IMR-90 (cell line): ENCODE data around the gene BICD1. TPM values are rescaled to one million over a fixed set of nuclear protein-coding genes. Genes with fewer than 3 reads are reported as not detected.

ENCODE experiments used
- ATAC-seq: fragments of 200-7000 bp; cut with Tn5 transposase; 2 replicates; pipeline ENCODE4 v1.9.1; 2020; ENCODE audit warnings: low read depth, mild to moderate bottlenecking, moderate library complexity
- BruUV-seq: library from RNA; stranded (reverse); fragments of 400-500 nt; replicated peaks from 2 replicates; lab custom pipeline; 2021; lab: Mats Ljungman, UMichigan
- CTCF ChIA-PET: fragments of 300-600 bp; formaldehyde crosslinking; extraction: SDS; loops from one replicate; lab custom pipeline; 2021; ENCODE audit warnings: antibody characterized with exemption; lab: Yijun Ruan, JAX
- POLR2A ChIA-PET: fragments of 300-600 bp; sonication (Branson Sonifier 250); formaldehyde crosslinking; loops from one replicate; lab custom pipeline; 2022; ENCODE audit warnings: antibody characterized with exemption; ENCODE audit not compliant: unreplicated experiment; lab: Charles Lee
- DNase-seq: peaks from one replicate; pipeline ENCODE4 v3.0.0; 2013
- H2AFZ ChIP-seq: replicated peaks from 2 replicates; pipeline ENCODE3; 2013; ENCODE audit warnings: low read length, mild to moderate bottlenecking; ENCODE audit not compliant: poor library complexity
- H2AK5ac ChIP-seq: 2 replicates; pipeline ENCODE4 v1.6.1; 2013; ENCODE audit warnings: low read depth, low read length, inconsistent platforms
- H2AK9ac ChIP-seq: replicated peaks from 2 replicates; pipeline ENCODE3; 2013; ENCODE audit warnings: mild to moderate bottlenecking, low read depth, low read length, moderate library complexity; ENCODE audit not compliant: poor library complexity
- H2BK120ac ChIP-seq: 2 replicates; pipeline ENCODE4 v1.6.1; 2013; ENCODE audit warnings: low read depth, low read length, inconsistent platforms
- H2BK15ac ChIP-seq: 3 replicates; pipeline ENCODE4 v1.6.1; 2013; ENCODE audit warnings: low read depth, low read length, inconsistent platforms
- H2BK20ac ChIP-seq: 2 replicates; pipeline ENCODE4 v1.6.1; 2013; ENCODE audit warnings: low read depth, mild to moderate bottlenecking, inconsistent platforms, low read length, moderate library complexity
- H2BK5ac ChIP-seq: 2 replicates; pipeline ENCODE4 v1.6.1; 2013; ENCODE audit warnings: mild to moderate bottlenecking, low read depth, low read length, inconsistent platforms; ENCODE audit not compliant: poor library complexity, severe bottlenecking
- H3K14ac ChIP-seq: replicated peaks from 2 replicates; pipeline ENCODE4 v1.6.1; 2013; ENCODE audit warnings: low read depth, low read length, inconsistent platforms
- H3K18ac ChIP-seq: 2 replicates; pipeline ENCODE4 v1.6.1; 2013; ENCODE audit warnings: low read depth, low read length, control low read depth
- H3K23ac ChIP-seq: 2 replicates; pipeline ENCODE4 v1.6.1; 2013; ENCODE audit warnings: low read depth, low read length, inconsistent platforms
- H3K27ac ChIP-seq: 2 replicates; pipeline ENCODE4 v1.5.1; 2013; ENCODE audit warnings: mild to moderate bottlenecking, control low read depth, low read length; ENCODE audit not compliant: insufficient read depth
- H3K27me3 ChIP-seq: 2 replicates; pipeline ENCODE4 v1.6.1; 2013; ENCODE audit warnings: low read length; ENCODE audit not compliant: control insufficient read depth, insufficient read depth
- H3K36me3 ChIP-seq: 2 replicates; pipeline ENCODE4 v1.6.1; 2013; ENCODE audit warnings: low read length, mixed read lengths; ENCODE audit not compliant: control insufficient read depth, insufficient read depth
- H3K4ac ChIP-seq: 2 replicates; pipeline ENCODE4 v1.6.1; 2013; ENCODE audit warnings: low read depth, low read length, inconsistent platforms
- H3K4me1 ChIP-seq: 2 replicates; pipeline ENCODE4 v1.6.1; 2013; ENCODE audit warnings: low read length, mixed read lengths; ENCODE audit not compliant: control insufficient read depth, insufficient read depth
- H3K4me2 ChIP-seq: 2 replicates; pipeline ENCODE4 v1.6.1; 2013; ENCODE audit warnings: low read depth, mild to moderate bottlenecking, control low read depth, low read length, moderate library complexity
- H3K4me3 ChIP-seq: 2 replicates; pipeline ENCODE4 v1.5.1; 2013; ENCODE audit warnings: low read depth, mild to moderate bottlenecking, control low read depth, low read length, moderate library complexity; ENCODE audit not compliant: insufficient read depth
- H3K56ac ChIP-seq: 2 replicates; pipeline ENCODE4 v1.6.1; 2013; ENCODE audit warnings: low read length, inconsistent platforms; ENCODE audit not compliant: insufficient read depth; ENCODE audit errors: extremely low read depth
- H3K79me1 ChIP-seq, 2 experiments: 2 replicates each; pipeline ENCODE4 v1.6.1; 2013; ENCODE audit warnings: low read length in 2 of 2, inconsistent platforms in 1 of 2, low read depth in 1 of 2
- H3K9ac ChIP-seq: 2 replicates; pipeline ENCODE4 v1.6.1; 2013; ENCODE audit warnings: low read depth, low read length, control low read depth
- H3K9me1 ChIP-seq: 2 replicates; pipeline ENCODE4 v1.6.1; 2013; ENCODE audit warnings: low read length, inconsistent platforms; ENCODE audit not compliant: insufficient read depth
- H3K9me3 ChIP-seq: 2 replicates; pipeline ENCODE4 v1.6.1; 2013; ENCODE audit warnings: low read length; ENCODE audit not compliant: control insufficient read depth, insufficient read depth
- H4K20me1 ChIP-seq: 2 replicates; pipeline ENCODE4 v1.6.1; 2013; ENCODE audit warnings: low read length, inconsistent platforms; ENCODE audit not compliant: insufficient read depth
- H4K5ac ChIP-seq: 2 replicates; pipeline ENCODE4 v1.6.1; 2013; ENCODE audit warnings: mild to moderate bottlenecking, low read depth, low read length, control low read depth
- H4K8ac ChIP-seq, 2 experiments: 2 replicates each; pipeline ENCODE4 v1.6.1; 2013; ENCODE audit warnings: low read depth in 2 of 2, low read length in 2 of 2, control low read depth in 1 of 2, inconsistent platforms in 1 of 2
- H4K91ac ChIP-seq: 2 replicates; pipeline ENCODE4 v1.6.1; 2013; ENCODE audit warnings: low read depth, low read length, inconsistent platforms; ENCODE audit not compliant: insufficient read depth
- BHLHE40 ChIP-seq: fragments of 150-350 bp; IDR thresholded peaks from 2 replicates; pipeline ENCODE4 v1.6.1; 2016; ENCODE audit warnings: mild to moderate bottlenecking, low read depth, low read length
- CEBPB ChIP-seq: IDR thresholded peaks from 2 replicates; pipeline ENCODE4 v1.6.1; 2012; ENCODE audit warnings: low read depth, low read length, improper control_type of control experiment
- FOS ChIP-seq: fragments of 150-350 bp; IDR thresholded peaks from 2 replicates; pipeline ENCODE4 v1.6.1; 2016; ENCODE audit warnings: low read depth, low read length
- MAFK ChIP-seq: IDR thresholded peaks from 2 replicates; pipeline ENCODE4 v1.6.1; 2012; ENCODE audit warnings: low read depth, low read length, improper control_type of control experiment
- MAZ ChIP-seq: IDR thresholded peaks from 2 replicates; pipeline ENCODE4 v1.6.1; 2012; ENCODE audit warnings: low read depth, mild to moderate bottlenecking, low read length, improper control_type of control experiment, moderate library complexity, borderline replicate concordance
- MXI1 ChIP-seq: IDR thresholded peaks from 2 replicates; pipeline ENCODE4 v1.6.1; 2012; ENCODE audit warnings: low read depth, mild to moderate bottlenecking, low read length, moderate library complexity, borderline replicate concordance
- RCOR1 ChIP-seq: IDR thresholded peaks from 2 replicates; pipeline ENCODE4 v1.6.1; 2012; ENCODE audit warnings: mild to moderate bottlenecking, low read length, improper control_type of control experiment; ENCODE audit not compliant: insufficient replicate concordance
- RFX5 ChIP-seq: IDR thresholded peaks from 2 replicates; pipeline ENCODE4 v1.8.0; 2012; ENCODE audit warnings: low read depth, mild to moderate bottlenecking, low read length, moderate library complexity
- SMC3 ChIP-seq: fragments of 150-350 bp; IDR thresholded peaks from 2 replicates; pipeline ENCODE4 v1.6.1; 2016; ENCODE audit warnings: low read depth, mild to moderate bottlenecking, antibody characterized with exemption, low read length, moderate library complexity
- whole genome bisulfite sequencing, 2 experiments: methylation state at CpG; one replicate each; pipeline versions ENCODE4 v1.1.5 to v1.1.7; 2013; ENCODE audit warnings: missing lambda C conversion rate in 2 of 2; ENCODE audit not compliant: insufficient read length in 1 of 2; ENCODE audit errors: extremely low coverage in 2 of 2; 5-methylcytosine and 5-hydroxymethylcytosine counted together
- dilution Hi-C: fragments of 300-500 bp; cut with HindIII; formaldehyde crosslinking; loops from one replicate; pipeline ENCODE4 v1.14.3; 2018; ENCODE audit warnings: low sequenced_read_pairs; ENCODE audit not compliant: unreplicated experiment
- in situ Hi-C: fragments of 300-500 bp; cut with MboI; formaldehyde crosslinking; loops from 3 replicates; pipeline ENCODE4 v1.14.3; 2019; ENCODE audit warnings: low sequenced_read_pairs, inconsistent platforms, mixed read lengths
- intact Hi-C: fragments of 100-400 bp; cut with micrococcal nuclease; formaldehyde crosslinking; loops from 2 replicates; pipeline ENCODE4 v1.10.0; 2022
- polyA plus RNA-seq, 3 experiments: library from polyadenylated mRNA; depleted of rRNA; stranded (reverse); fragments of >200 nt; gene quantifications; 2 replicates each; pipeline ENCODE4 v1.2.3, GENCODE V29; 2012; ENCODE audit warnings: low replicate concordance in 1 of 3
- total RNA-seq: library from RNA; depleted of rRNA; stranded (reverse); fragments of >200 nt; gene quantifications from 2 replicates; pipeline ENCODE4 v1.2.3, GENCODE V29; 2012
- TF ChIP-seq, protein P1 (sequence below): fragments of 150-350 bp; IDR thresholded peaks from 2 replicates; pipeline ENCODE4 v1.6.1; 2017; ENCODE audit warnings: mild to moderate bottlenecking, antibody characterized with exemption, low read length, low read depth
- TF ChIP-seq, protein P2 (sequence below): fragments of 150-350 bp; IDR thresholded peaks from 2 replicates; pipeline ENCODE4 v1.6.1; 2016; ENCODE audit warnings: low read depth, mild to moderate bottlenecking, low read length, moderate library complexity, borderline replicate concordance

BICD1 gene
- total and polyA plus RNA-seq, 2 of the 4 experiments (the other 2 are of a cell fraction): 17.2 to 21.8 TPM

DNA sequence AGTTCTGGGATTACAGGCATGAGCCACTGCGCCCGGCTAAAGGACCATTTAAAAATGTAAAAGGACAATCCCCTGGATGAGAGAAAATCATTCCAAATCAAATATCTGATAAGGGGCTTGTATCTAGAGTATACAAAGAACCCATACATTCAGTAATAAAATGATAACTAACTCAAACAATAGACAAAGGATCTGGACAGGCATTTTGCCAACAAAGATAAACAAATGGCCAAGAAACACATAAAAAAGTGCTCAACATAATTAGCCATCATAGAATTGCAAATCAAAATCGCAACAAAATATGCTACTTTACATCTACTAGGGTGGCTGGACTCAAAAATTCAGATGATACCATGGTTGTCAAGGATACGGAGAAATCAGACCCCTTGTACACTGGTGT is 8.5 kb upstream of the BICD1 start:
- H3K27ac ChIP-seq: no peak overlapping the region
- no peak overlapping the region for H3K4ac ChIP-seq
- no peaks in the 10 kb centered on the region for H3K36me3 ChIP-seq
- no peak overlapping the region for H3K9ac ChIP-seq
- no peaks in the 10 kb centered on the region for H4K20me1 ChIP-seq
- H2BK5ac ChIP-seq: no peak overlapping the region
- H3K4me1 ChIP-seq: no peaks in the 10 kb centered on the region
- in situ Hi-C loops (no loop called here), intact Hi-C loops (no loop called here), dilution Hi-C loops (no loop called here)
- ATAC-seq: no peak
- H4K8ac ChIP-seq: no peak overlapping the region
- H2BK120ac ChIP-seq: no peak overlapping the region
- H3K4me2 ChIP-seq: no peak overlapping the region
- H3K23ac ChIP-seq: no peak overlapping the region
- ChIA-PET POLR2A (no interaction called here), CTCF (no interaction called here)
- H3K27me3 ChIP-seq: no peaks in the 10 kb centered on the region
- no peak overlapping the region for H2BK15ac ChIP-seq
- no peak overlapping the region for H4K5ac ChIP-seq
- H3K79me1 ChIP-seq: no peaks in the 10 kb centered on the region
- no peak overlapping the region for H2AK9ac ChIP-seq
- H3K18ac ChIP-seq: no peak overlapping the region
- no peaks in the 10 kb centered on the region for H3K9me1 ChIP-seq
- H3K14ac ChIP-seq: no peak overlapping the region
- H2BK20ac ChIP-seq: no peak overlapping the region
- H3K56ac ChIP-seq: no peak overlapping the region
- H3K9me3 ChIP-seq: no peaks in the 10 kb centered on the region
- BruUV-seq: no TSS peak
- no peak overlapping the region for H4K91ac ChIP-seq
- DNase-seq: no peak
- TF ChIP-seq MAFK (no peak), SMC3 (no peak), MAZ (no peak), CEBPB (no peak), RFX5 (no peak), MXI1 (no peak), BHLHE40 (no peak), RCOR1 (no peak), FOS (no peak)
- TF ChIP-seq, protein P1, sequence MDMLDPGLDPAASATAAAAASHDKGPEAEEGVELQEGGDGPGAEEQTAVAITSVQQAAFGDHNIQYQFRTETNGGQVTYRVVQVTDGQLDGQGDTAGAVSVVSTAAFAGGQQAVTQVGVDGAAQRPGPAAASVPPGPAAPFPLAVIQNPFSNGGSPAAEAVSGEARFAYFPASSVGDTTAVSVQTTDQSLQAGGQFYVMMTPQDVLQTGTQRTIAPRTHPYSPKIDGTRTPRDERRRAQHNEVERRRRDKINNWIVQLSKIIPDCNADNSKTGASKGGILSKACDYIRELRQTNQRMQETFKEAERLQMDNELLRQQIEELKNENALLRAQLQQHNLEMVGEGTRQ: no peak
- TF ChIP-seq, protein P2, sequence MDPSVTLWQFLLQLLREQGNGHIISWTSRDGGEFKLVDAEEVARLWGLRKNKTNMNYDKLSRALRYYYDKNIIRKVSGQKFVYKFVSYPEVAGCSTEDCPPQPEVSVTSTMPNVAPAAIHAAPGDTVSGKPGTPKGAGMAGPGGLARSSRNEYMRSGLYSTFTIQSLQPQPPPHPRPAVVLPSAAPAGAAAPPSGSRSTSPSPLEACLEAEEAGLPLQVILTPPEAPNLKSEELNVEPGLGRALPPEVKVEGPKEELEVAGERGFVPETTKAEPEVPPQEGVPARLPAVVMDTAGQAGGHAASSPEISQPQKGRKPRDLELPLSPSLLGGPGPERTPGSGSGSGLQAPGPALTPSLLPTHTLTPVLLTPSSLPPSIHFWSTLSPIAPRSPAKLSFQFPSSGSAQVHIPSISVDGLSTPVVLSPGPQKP: no peak
- no CpG with 5 or more reads among the region's 4 CpGs for WGBS, 2 experiments
- H3K4me3 ChIP-seq: no peak overlapping the region
- H2AK5ac ChIP-seq: no peak overlapping the region
- H2AFZ ChIP-seq: no peak overlapping the region
